Smooth muscle cell (in vitro differentiated cells): Measurements from ENCODE around the gene SLC38A10. TPM values are rescaled to one million over a fixed set of nuclear protein-coding genes. Genes with fewer than 3 reads are reported as not detected.

Experiments
- DNase-seq: peaks from one replicate; lab custom pipeline; 2025; ENCODE audit not compliant: unreplicated experiment; lab: John Stamatoyannopoulos, UW
- H2AFZ ChIP-seq: fragments of 200-600 bp; sonication (generic); 2 replicates; pipeline ENCODE4 v1.6.0; 2016; ENCODE audit warnings: antibody characterized with exemption, low read depth, mild to moderate bottlenecking
- H3F3A ChIP-seq: fragments of 200-600 bp; sonication (generic); 2 replicates; pipeline ENCODE4 v1.6.0; 2017; ENCODE audit warnings: antibody characterized with exemption, low read depth
- H3K27ac ChIP-seq: fragments of 200-600 bp; sonication (generic); 2 replicates; pipeline ENCODE4 v1.5.1; 2016; ENCODE audit warnings: low read depth, mild to moderate bottlenecking
- H3K27me3 ChIP-seq: fragments of 200-600 bp; sonication (generic); 2 replicates; pipeline ENCODE4 v1.6.1; 2016; ENCODE audit warnings: low read depth, mild to moderate bottlenecking
- H3K36me3 ChIP-seq: fragments of 200-600 bp; sonication (generic); 2 replicates; pipeline ENCODE4 v1.5.1; 2016; ENCODE audit warnings: low read depth
- H3K4me1 ChIP-seq: fragments of 200-600 bp; sonication (generic); 2 replicates; pipeline ENCODE4 v1.5.1; 2016; ENCODE audit warnings: low read depth
- H3K4me2 ChIP-seq: fragments of 200-600 bp; sonication (generic); 2 replicates; pipeline ENCODE4 v1.6.0; 2016; ENCODE audit warnings: mild to moderate bottlenecking
- H3K4me3 ChIP-seq: fragments of 200-600 bp; sonication (generic); 2 replicates; pipeline ENCODE4 v1.5.1; 2016; ENCODE audit warnings: mild to moderate bottlenecking
- H3K79me2 ChIP-seq: fragments of 200-600 bp; sonication (generic); 2 replicates; pipeline ENCODE4 v1.6.0; 2016; ENCODE audit warnings: low read depth, mild to moderate bottlenecking
- H3K9ac ChIP-seq: fragments of 200-600 bp; sonication (generic); 2 replicates; pipeline ENCODE4 v1.6.0; 2016; ENCODE audit warnings: low read depth
- H3K9me3 ChIP-seq: fragments of 200-600 bp; sonication (generic); replicated peaks from 2 replicates; pipeline ENCODE4 v1.5.1; 2016; ENCODE audit warnings: low read depth
- H4K20me1 ChIP-seq: fragments of 200-600 bp; sonication (generic); 2 replicates; pipeline ENCODE4 v1.6.0; 2016; ENCODE audit warnings: low read depth
- CTCF ChIP-seq: fragments of 200-600 bp; sonication (generic); IDR thresholded peaks from 2 replicates; pipeline ENCODE4 v1.5.1; 2017; ENCODE audit warnings: borderline replicate concordance, mild to moderate bottlenecking, antibody characterized with exemption; ENCODE audit not compliant: insufficient read depth, poor library complexity, severe bottlenecking
- WGBS: methylation state at CpG from one replicate; pipeline ENCODE4 v1.1.7; 2016; ENCODE audit warnings: low lambda C conversion rate; 5-methylcytosine and 5-hydroxymethylcytosine counted together
- polyA plus RNA-seq: library from polyadenylated mRNA; unstranded; fragments of >200 nt; fragmentation: Nextera tagmentation; extraction: Ambion mirVana; gene quantifications from 2 replicates; pipeline ENCODE4 v1.2.1, GENCODE V29; 2016
- total RNA-seq: library from RNA; depleted of rRNA; stranded (reverse); fragments of >200 nt; gene quantifications from 2 replicates; pipeline ENCODE4 v1.2.3, GENCODE V29; 2014

Gene SLC38A10
- total and polyA plus RNA-seq, 2 experiments from 2014 or later: 61.6 to 97.1 TPM

GRCh38 chr17:81273698-81274470, 21.2 kb downstream of the SLC38A10 start:
- Histone ChIP-seq H2AFZ (no peak overlapping the region), H3K79me2 (no peaks in the 10 kb centered on the region), H3K27ac (no peak overlapping the region), H3K4me1 (no peaks in the 10 kb centered on the region), H3F3A (no peaks in the 10 kb centered on the region), H3K4me3 (no peak overlapping the region), H3K36me3 (no peaks in the 10 kb centered on the region), H4K20me1 (peaks cover 12% of the 10 kb centered on the region), H3K4me2 (no peak overlapping the region), H3K27me3 (no peaks in the 10 kb centered on the region), H3K9ac (no peak overlapping the region), H3K9me3 (no peaks in the 10 kb centered on the region)
- no peak for TF ChIP-seq CTCF
- WGBS: 98% methylated on average over 31 of the region's 31 CpGs
- DNase-seq: no peak

- Histone ChIP-seq H3K27ac (no peak overlapping the region), H3K9ac (no peak overlapping the region), H3K27me3 (no peaks in the 10 kb centered on the region), H2AFZ (no peak overlapping the region), H3K36me3 (no peaks in the 10 kb centered on the region), H3K79me2 (no peaks in the 10 kb centered on the region), H3K9me3 (no peaks in the 10 kb centered on the region), H4K20me1 (peaks cover 17% of the 10 kb centered on the region), H3F3A (no peaks in the 10 kb centered on the region), H3K4me1 (no peaks in the 10 kb centered on the region), H3K4me3 (no peak overlapping the region), H3K4me2 (no peak overlapping the region)
- TF ChIP-seq CTCF: no peak
- no peak for DNase-seq
- 96% methylated on average over 12 of the region's 12 CpGs for WGBS
Observed at GRCh38 chr17:81272616-81273015, 22.5 kb downstream of the SLC38A10 start.

- no peak overlapping the region for H3K9ac ChIP-seq
- no peaks in the 10 kb centered on the region for H3F3A ChIP-seq
- TF ChIP-seq CTCF: no peak
- 97% methylated on average over 12 of the region's 12 CpGs for WGBS
- no peaks in the 10 kb centered on the region for H3K79me2 ChIP-seq
- peaks cover 16% of the 10 kb centered on the region for H4K20me1 ChIP-seq
- no peak for DNase-seq
- H3K9me3 ChIP-seq: no peaks in the 10 kb centered on the region
- H2AFZ ChIP-seq: no peak overlapping the region
- H3K36me3 ChIP-seq: no peaks in the 10 kb centered on the region
- H3K27ac ChIP-seq: no peak overlapping the region
- H3K27me3 ChIP-seq: no peaks in the 10 kb centered on the region
- H3K4me2 ChIP-seq: no peak overlapping the region
- H3K4me1 ChIP-seq: no peaks in the 10 kb centered on the region
- no peak overlapping the region for H3K4me3 ChIP-seq
Observed at GRCh38 chr17:81271226-81271625, 23.9 kb downstream of the SLC38A10 start.

- WGBS: 91% methylated on average over 18 of the region's 18 CpGs
- H3K9ac ChIP-seq: no peak overlapping the region
Observed at GRCh38 chr17:81270279-81270678, 24.8 kb downstream of the SLC38A10 start.

More at GRCh38 chr17:81270279-81270678, 24.8 kb downstream of the SLC38A10 start:
- DNase-seq: no peak
- no peak for TF ChIP-seq CTCF
- H4K20me1 ChIP-seq: peaks cover 16% of the 10 kb centered on the region
- no peaks in the 10 kb centered on the region for H3K4me1 ChIP-seq
- H3K36me3 ChIP-seq: no peaks in the 10 kb centered on the region
- H3K27ac ChIP-seq: no peak overlapping the region
- no peak overlapping the region for H3K4me2 ChIP-seq
- no peak overlapping the region for H2AFZ ChIP-seq
- H3K79me2 ChIP-seq: no peaks in the 10 kb centered on the region
- H3K9me3 ChIP-seq: no peaks in the 10 kb centered on the region
- H3K4me3 ChIP-seq: no peak overlapping the region
- H3F3A ChIP-seq: no peaks in the 10 kb centered on the region
- no peaks in the 10 kb centered on the region for H3K27me3 ChIP-seq
